ENCODE measurements around the gene ST3GAL3. TPM values are rescaled to one million over a fixed set of nuclear protein-coding genes. Genes with fewer than 3 reads are reported as not detected.

Gene ST3GAL3
- total and polyA plus RNA-seq, 4 donors, result 20.2 to 32.0 (median 27.0) TPM

DNA sequence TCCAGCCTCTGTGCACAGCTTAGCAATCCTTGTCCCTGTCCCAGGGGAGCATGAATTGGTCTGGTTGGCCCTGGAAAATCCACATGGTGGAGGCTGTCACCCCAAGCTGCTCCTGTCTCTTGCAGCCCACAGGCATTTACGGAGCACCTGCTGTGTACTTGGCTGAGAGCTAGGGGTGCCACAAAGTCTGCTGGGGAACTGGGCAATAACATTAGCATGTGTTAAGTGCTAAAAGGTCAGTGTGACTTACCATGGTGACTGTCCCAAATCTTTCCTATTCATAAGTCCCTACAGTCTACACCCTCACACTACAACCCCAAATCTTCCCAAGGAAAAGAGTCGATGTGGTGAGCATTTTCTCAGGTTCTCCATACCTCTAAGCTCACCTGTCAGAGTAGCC lies 172.7 kb downstream of the ST3GAL3 start:
- Histone ChIP-seq H3K9me3 (ENCODE audit: control insufficient read depth, low read length) (no peaks in the 10 kb centered on the region), H3K27ac (ENCODE audit: low read depth in 1 of 2, low read length in 2 of 2) (no peak overlapping the region), H3K27me3 (ENCODE audit: control insufficient read depth in 1 of 2, insufficient read depth in 2 of 2, low read length in 1 of 2) (no peaks in the 10 kb centered on the region), H3K36me3 (ENCODE audit: control insufficient read depth in 1 of 2, insufficient read depth in 2 of 2, low read length in 1 of 2) (no peaks in the 10 kb centered on the region), H3K4me3 (ENCODE audit: low read length in 2 of 2) (no peak overlapping the region), H3K4me1 (ENCODE audit: control insufficient read depth in 1 of 2, insufficient read depth in 2 of 2, low read length in 2 of 2) (no peaks in the 10 kb centered on the region)
- DNase-seq (no peak), ATAC-seq (ENCODE audit: low FRiP score) (no peak)
- 93 to 95% methylated on average over 2 of the region's 2 CpGs for WGBS, 2 donors
- intact Hi-C loops (cut with DNase I), result no loop called here

DNA sequence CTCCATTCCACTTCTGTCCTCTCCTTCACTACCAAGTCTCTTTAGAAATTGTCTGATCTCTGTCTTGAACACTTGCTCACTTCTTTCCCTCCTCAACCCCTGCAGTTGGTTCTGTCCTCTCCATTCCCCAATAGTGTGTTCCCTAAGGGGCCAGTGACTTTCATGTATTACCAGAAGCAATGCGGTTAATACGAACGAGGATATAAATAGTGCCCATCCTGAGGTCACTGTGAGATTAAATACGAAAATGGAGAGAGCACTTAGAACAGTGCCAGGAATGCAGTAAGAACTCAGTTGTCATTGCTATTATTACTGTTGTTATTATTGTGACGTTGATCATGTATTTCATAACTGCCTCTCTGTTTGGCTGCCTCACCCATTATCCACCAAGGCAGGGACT lies 173.3 kb downstream of the ST3GAL3 start:
- no peak for DNase-seq
- Histone ChIP-seq H3K27ac (ENCODE audit: low read depth in 1 of 2, low read length in 2 of 2) (no peak overlapping the region), H3K27me3 (ENCODE audit: control insufficient read depth in 1 of 2, insufficient read depth in 2 of 2, low read length in 1 of 2) (no peaks in the 10 kb centered on the region), H3K4me1 (ENCODE audit: control insufficient read depth in 1 of 2, insufficient read depth in 2 of 2, low read length in 2 of 2) (no peaks in the 10 kb centered on the region), H3K9me3 (ENCODE audit: control insufficient read depth, low read length) (no peaks in the 10 kb centered on the region), H3K4me3 (ENCODE audit: low read length in 2 of 2) (no peak overlapping the region), H3K36me3 (ENCODE audit: control insufficient read depth in 1 of 2, insufficient read depth in 2 of 2, low read length in 1 of 2) (no peaks in the 10 kb centered on the region)
- no peak for ATAC-seq (ENCODE audit: low FRiP score)
- intact Hi-C loops (cut with DNase I), result no loop called here
- 45 to 59% methylated on average over 5 of the region's 5 CpGs for WGBS, 2 donors

DNA sequence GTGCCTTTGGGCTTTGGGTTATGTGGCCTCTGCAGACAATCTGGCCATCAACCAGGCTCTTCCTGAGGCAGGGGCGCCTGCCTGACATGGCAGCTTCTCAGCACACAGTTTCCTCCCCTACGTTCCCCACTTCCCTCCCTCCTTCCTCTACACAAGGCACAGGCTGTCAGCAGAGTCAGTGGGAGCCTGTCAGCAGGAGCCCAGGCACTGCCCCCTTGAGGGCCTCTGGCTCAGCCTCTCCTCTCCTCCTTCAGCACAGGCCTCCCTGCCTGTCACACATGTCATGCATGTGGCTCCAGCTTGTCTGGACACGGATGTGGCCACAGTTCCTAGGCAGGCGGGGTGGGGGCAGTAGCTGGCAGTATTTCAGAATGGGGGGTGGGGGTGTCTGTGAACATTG lies 174.1 kb downstream of the ST3GAL3 start:
- intact Hi-C loops (cut with DNase I), result no loop called here
- Histone ChIP-seq H3K27me3 (ENCODE audit: control insufficient read depth in 1 of 2, insufficient read depth in 2 of 2, low read length in 1 of 2) (no peaks in the 10 kb centered on the region), H3K36me3 (ENCODE audit: control insufficient read depth in 1 of 2, insufficient read depth in 2 of 2, low read length in 1 of 2) (no peaks in the 10 kb centered on the region), H3K9me3 (ENCODE audit: control insufficient read depth, low read length) (no peaks in the 10 kb centered on the region), H3K27ac (ENCODE audit: low read depth in 1 of 2, low read length in 2 of 2) (no peak overlapping the region), H3K4me1 (ENCODE audit: control insufficient read depth in 1 of 2, insufficient read depth in 2 of 2, low read length in 2 of 2) (no peaks in the 10 kb centered on the region), H3K4me3 (ENCODE audit: low read length in 2 of 2) (no peak overlapping the region)
- 67 to 78% methylated on average over 4 of the region's 4 CpGs for WGBS, 2 donors
- ATAC-seq (ENCODE audit: low FRiP score) (no peak), DNase-seq (no peak)

DNA sequence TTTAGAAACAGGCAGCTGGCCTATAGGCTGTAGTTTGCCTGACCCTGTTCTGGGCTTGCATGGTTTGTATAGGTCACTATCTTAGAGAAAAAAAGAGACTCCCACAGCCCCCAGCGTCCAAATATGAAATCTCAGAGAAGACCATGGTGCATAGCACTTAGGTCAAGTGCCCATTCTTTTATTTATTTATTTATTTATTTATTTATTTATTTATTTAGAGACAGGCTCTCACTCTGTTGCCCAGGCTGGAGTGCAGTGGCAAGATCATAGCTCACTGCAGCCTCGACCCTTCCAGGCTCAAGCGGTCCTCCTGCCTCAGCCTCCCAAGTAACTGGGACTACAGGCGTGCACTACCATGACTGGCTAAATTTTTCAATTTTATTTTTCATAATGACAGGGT lies 175.4 kb downstream of the ST3GAL3 start:
- H3K4me3 ChIP-seq (ENCODE audit: low read length in 2 of 2), result no peak overlapping the region
- ATAC-seq (ENCODE audit: low FRiP score), result no peak
- H3K4me1 ChIP-seq (ENCODE audit: control insufficient read depth in 1 of 2, insufficient read depth in 2 of 2, low read length in 2 of 2), result no peaks in the 10 kb centered on the region
- no peaks in the 10 kb centered on the region for H3K9me3 ChIP-seq (ENCODE audit: control insufficient read depth, low read length)
- 93 to 95% methylated on average over 4 of the region's 4 CpGs for WGBS, 2 donors
- H3K27ac ChIP-seq (ENCODE audit: low read depth in 1 of 2, low read length in 2 of 2), result no peak overlapping the region
- no peaks in the 10 kb centered on the region for H3K36me3 ChIP-seq (ENCODE audit: control insufficient read depth in 1 of 2, insufficient read depth in 2 of 2, low read length in 1 of 2)
- H3K27me3 ChIP-seq (ENCODE audit: control insufficient read depth in 1 of 2, insufficient read depth in 2 of 2, low read length in 1 of 2), result no peaks in the 10 kb centered on the region
- no peak for DNase-seq
- intact Hi-C loops (cut with DNase I), result no loop called here

DNA sequence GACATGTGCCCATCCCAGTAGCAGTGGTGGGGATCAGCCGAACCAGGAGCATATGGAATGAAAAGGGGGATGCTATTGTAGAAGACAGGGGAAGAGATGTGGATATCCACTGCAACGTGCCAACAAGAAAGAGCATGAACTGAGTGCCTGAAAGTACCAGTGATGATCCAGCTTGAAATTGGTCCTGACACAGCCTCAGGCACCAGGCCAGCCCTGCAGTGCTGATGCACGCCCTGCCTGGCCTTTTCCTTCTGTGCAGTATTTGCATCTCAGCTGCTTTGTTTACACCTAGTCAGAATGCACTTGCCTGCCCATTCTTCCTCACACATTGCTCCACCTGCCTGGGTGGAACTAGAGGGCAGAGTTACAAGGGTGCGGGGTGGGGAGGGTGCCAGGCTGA lies 176.0 kb downstream of the ST3GAL3 start:
- no peaks in the 10 kb centered on the region for H3K4me1 ChIP-seq (ENCODE audit: control insufficient read depth in 1 of 2, insufficient read depth in 2 of 2, low read length in 2 of 2)
- H3K4me3 ChIP-seq (ENCODE audit: low read length in 2 of 2), result no peak overlapping the region
- no peak overlapping the region for H3K27ac ChIP-seq (ENCODE audit: low read depth in 1 of 2, low read length in 2 of 2)
- H3K36me3 ChIP-seq (ENCODE audit: control insufficient read depth in 1 of 2, insufficient read depth in 2 of 2, low read length in 1 of 2), result no peaks in the 10 kb centered on the region
- 93% methylated on average over 4 of the region's 4 CpGs for WGBS, 2 donors
- no peaks in the 10 kb centered on the region for H3K9me3 ChIP-seq (ENCODE audit: control insufficient read depth, low read length)
- no peak for ATAC-seq (ENCODE audit: low FRiP score)
- no peak for DNase-seq
- intact Hi-C loops (cut with DNase I), result no loop called here
- no peaks in the 10 kb centered on the region for H3K27me3 ChIP-seq (ENCODE audit: control insufficient read depth in 1 of 2, insufficient read depth in 2 of 2, low read length in 1 of 2)

DNA sequence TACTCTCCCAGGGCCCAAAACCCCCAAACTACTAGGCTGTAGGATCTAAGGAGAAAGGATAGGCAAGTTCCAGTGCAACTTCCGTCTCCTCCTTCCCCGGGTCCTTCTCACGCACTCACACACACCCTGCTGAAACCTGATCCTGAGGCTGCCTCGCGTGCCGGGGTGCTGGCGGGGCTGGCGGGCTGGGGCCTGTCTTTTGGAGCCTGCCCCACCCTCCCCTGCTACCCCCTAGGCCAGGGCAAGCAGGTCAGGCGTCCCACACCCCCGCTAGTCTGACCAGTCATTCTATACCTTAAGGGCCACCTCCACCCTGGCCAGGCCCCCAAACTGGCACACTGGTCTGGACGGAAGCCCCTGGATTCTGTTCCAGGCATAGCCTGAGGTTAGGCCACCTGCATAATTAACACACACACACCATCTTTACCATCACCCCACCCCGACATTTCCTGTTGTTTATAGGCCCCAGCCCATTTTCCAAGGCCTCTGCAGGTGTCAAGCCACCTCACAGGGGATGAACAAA lies 178.0 kb downstream of the ST3GAL3 start:
- DNase-seq, result no peak
- intact Hi-C loops (cut with DNase I), result no loop called here
- peak; percentile 47 for ATAC-seq (ENCODE audit: low FRiP score)
- WGBS, 2 donors, result 82 to 84% methylated on average over 10 to 12 of the region's 12 CpGs
- Histone ChIP-seq H3K4me3 (ENCODE audit: low read length in 2 of 2) (no peak overlapping the region), H3K4me1 (ENCODE audit: control insufficient read depth in 1 of 2, insufficient read depth in 2 of 2, low read length in 2 of 2) (no peaks in the 10 kb centered on the region), H3K9me3 (ENCODE audit: control insufficient read depth, low read length) (no peaks in the 10 kb centered on the region), H3K27ac (ENCODE audit: low read depth in 1 of 2, low read length in 2 of 2) (no peak overlapping the region), H3K27me3 (ENCODE audit: control insufficient read depth in 1 of 2, insufficient read depth in 2 of 2, low read length in 1 of 2) (no peaks in the 10 kb centered on the region), H3K36me3 (ENCODE audit: control insufficient read depth in 1 of 2, insufficient read depth in 2 of 2, low read length in 1 of 2) (no peaks in the 10 kb centered on the region)

DNA sequence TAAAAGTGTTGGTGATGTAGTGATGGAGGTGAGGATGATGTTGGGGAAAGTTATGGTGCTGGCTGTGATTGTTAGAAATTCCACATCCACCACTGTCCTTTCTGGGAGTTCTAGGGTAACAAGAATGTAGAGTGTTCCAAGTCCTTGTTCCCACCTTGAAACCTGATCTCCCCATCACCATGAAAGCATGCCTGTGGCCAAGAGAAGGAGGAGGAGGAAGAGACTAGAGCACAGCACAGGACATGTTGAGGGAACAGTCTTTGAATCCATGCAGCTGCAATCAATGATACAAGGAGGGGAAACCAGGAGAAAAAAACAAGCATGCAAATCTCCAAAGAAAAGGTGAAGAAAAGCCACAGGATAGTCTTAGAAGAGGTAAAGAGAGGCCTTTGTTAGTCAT lies 180.4 kb downstream of the ST3GAL3 start:
- Histone ChIP-seq H3K27me3 (ENCODE audit: control insufficient read depth in 1 of 2, insufficient read depth in 2 of 2, low read length in 1 of 2) (no peaks in the 10 kb centered on the region), H3K9me3 (ENCODE audit: control insufficient read depth, low read length) (no peaks in the 10 kb centered on the region), H3K4me3 (ENCODE audit: low read length in 2 of 2) (no peak overlapping the region), H3K36me3 (ENCODE audit: control insufficient read depth in 1 of 2, insufficient read depth in 2 of 2, low read length in 1 of 2) (no peaks in the 10 kb centered on the region), H3K27ac (ENCODE audit: low read depth in 1 of 2, low read length in 2 of 2) (no peak overlapping the region), H3K4me1 (ENCODE audit: control insufficient read depth in 1 of 2, insufficient read depth in 2 of 2, low read length in 2 of 2) (no peaks in the 10 kb centered on the region)
- no peak for ATAC-seq (ENCODE audit: low FRiP score)
- no peak for DNase-seq
- intact Hi-C loops (cut with DNase I), result no loop called here

DNA sequence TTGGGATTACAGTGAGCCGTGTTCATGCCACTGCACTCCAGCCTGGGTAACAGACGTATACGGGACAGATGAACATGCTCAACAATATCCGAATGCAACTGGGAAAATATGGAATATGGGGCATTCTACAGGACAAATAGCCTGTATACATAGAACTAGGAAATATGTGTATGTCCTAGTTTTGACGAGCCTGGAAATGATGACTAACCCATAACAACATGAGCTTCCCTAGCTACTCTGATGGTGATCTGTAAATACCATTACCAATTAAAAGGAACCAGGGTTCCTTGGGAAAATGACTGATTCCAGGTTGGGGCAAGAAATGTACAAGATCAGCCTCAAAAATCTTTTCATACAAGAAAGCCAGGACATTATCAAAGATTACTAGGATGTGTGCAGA lies 183.5 kb downstream of the ST3GAL3 start:
- DNase-seq (no peak), ATAC-seq (ENCODE audit: low FRiP score) (no peak)
- H3K4me3 ChIP-seq (ENCODE audit: low read length in 2 of 2), result no peak overlapping the region
- intact Hi-C loops (cut with DNase I), result no loop called here
- H3K4me1 ChIP-seq (ENCODE audit: control insufficient read depth in 1 of 2, insufficient read depth in 2 of 2, low read length in 2 of 2), result no peaks in the 10 kb centered on the region
- H3K27ac ChIP-seq (ENCODE audit: low read depth in 1 of 2, low read length in 2 of 2), result no peak overlapping the region
- peaks cover 0 to 3% of the 10 kb centered on the region in 2 donors for H3K36me3 ChIP-seq (ENCODE audit: control insufficient read depth in 1 of 2, insufficient read depth in 2 of 2, low read length in 1 of 2)
- H3K27me3 ChIP-seq (ENCODE audit: control insufficient read depth in 1 of 2, insufficient read depth in 2 of 2, low read length in 1 of 2), result no peaks in the 10 kb centered on the region
- 92 to 94% methylated on average over 5 of the region's 5 CpGs for WGBS, 2 donors
- H3K9me3 ChIP-seq (ENCODE audit: control insufficient read depth, low read length), result no peaks in the 10 kb centered on the region

DNA sequence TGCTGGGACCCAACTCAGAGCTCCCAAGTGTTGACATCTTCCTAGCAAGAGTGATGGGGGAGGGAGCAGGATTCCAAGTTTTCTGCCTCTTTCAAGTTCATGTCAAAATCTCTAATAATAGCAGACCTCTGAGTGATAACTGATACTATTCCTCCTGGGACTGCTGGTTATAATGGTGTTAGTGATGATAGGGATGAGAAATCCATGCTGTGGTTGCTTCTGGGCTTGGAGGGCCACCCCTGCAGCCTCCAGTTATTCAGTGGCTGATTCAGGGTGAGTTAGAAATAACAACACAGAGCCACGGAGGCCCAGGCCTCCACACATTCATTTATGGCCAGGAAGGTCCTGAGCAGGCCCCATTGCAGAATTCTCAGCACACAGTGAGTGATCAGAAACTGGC lies 185.7 kb downstream of the ST3GAL3 start:
- ATAC-seq (ENCODE audit: low FRiP score) (no peak), DNase-seq (no peak)
- Histone ChIP-seq H3K9me3 (ENCODE audit: control insufficient read depth, low read length) (no peaks in the 10 kb centered on the region), H3K27ac (ENCODE audit: low read depth in 1 of 2, low read length in 2 of 2) (no peak overlapping the region), H3K27me3 (ENCODE audit: control insufficient read depth in 1 of 2, insufficient read depth in 2 of 2, low read length in 1 of 2) (no peaks in the 10 kb centered on the region), H3K4me1 (ENCODE audit: control insufficient read depth in 1 of 2, insufficient read depth in 2 of 2, low read length in 2 of 2) (no peaks in the 10 kb centered on the region), H3K4me3 (ENCODE audit: low read length in 2 of 2) (no peak overlapping the region), H3K36me3 (ENCODE audit: control insufficient read depth in 1 of 2, insufficient read depth in 2 of 2, low read length in 1 of 2) (peaks cover 0 to 6% of the 10 kb centered on the region in 2 donors)
- intact Hi-C loops (cut with DNase I), result no loop called here
- 55 to 56% methylated on average over 1 of the region's 1 CpG for WGBS, 2 donors
